HepG2 (cell line): Measurements from ENCODE around the gene PTPRD. TPM values are rescaled to one million over a fixed set of nuclear protein-coding genes. Genes with fewer than 3 reads are reported as not detected.

Experiments
- ATAC-seq: fragments of 200-7000 bp; cut with Tn5 transposase; 3 replicates; pipeline ENCODE4 v1.9.1; 2020; ENCODE audit warnings: mild to moderate bottlenecking, moderate library complexity
- BruUV-seq: library from RNA; stranded (reverse); fragments of 400-500 nt; replicated peaks from 2 replicates; lab custom pipeline; 2021; lab: Mats Ljungman, UMichigan
- CTCF ChIA-PET: fragments of 300-600 bp; formaldehyde crosslinking; extraction: SDS; loops from one replicate; lab custom pipeline; 2021; ENCODE audit warnings: low total read pairs, inconsistent platforms, low intra/inter-chr PET ratio; lab: Yijun Ruan, JAX
- POLR2A ChIA-PET: fragments of 350-600 bp; sonication (Branson Sonifier 250); formaldehyde crosslinking; loops from one replicate; lab custom pipeline; 2020; ENCODE audit warnings: antibody characterized with exemption, inconsistent platforms; lab: Yijun Ruan, JAX
- DNase-seq: peaks from one replicate; pipeline ENCODE4 v3.0.0-alpha.2; 2015; ENCODE audit warnings: low spot score
- FAIRE-seq: peaks from 3 replicates; lab custom pipeline; 2011; peaks lifted over from hg19 to GRCh38; lab: Jason Lieb, UNC
- H2AFZ ChIP-seq: one replicate; pipeline ENCODE4 v1.6.1; 2011; ENCODE audit warnings: low read length, inconsistent platforms
- H3K27ac ChIP-seq: fragments of 300-600 bp; 3 replicates; pipeline ENCODE4 v1.8.0; 2011; ENCODE audit warnings: mixed run types, mild to moderate bottlenecking, mixed read lengths, low read length, inconsistent platforms; ENCODE audit not compliant: insufficient read depth; ENCODE audit errors: extremely low read length
- H3K27me3 ChIP-seq, 2 experiments: fragments of 200-600 bp in 1 of 2; 2 replicates in 1 of 2; 3 replicates in 1 of 2; pipeline versions ENCODE4 v1.6.0 to v1.8.0; 2011; ENCODE audit warnings: low read length in 2 of 2, mild to moderate bottlenecking in 2 of 2, moderate library complexity in 2 of 2, inconsistent platforms in 1 of 2; ENCODE audit not compliant: insufficient read depth in 2 of 2, control insufficient read depth in 1 of 2
- H3K36me3 ChIP-seq, 2 experiments: fragments of 200-600 bp in 1 of 2; replicated peaks in 1 of 2; 2 replicates in 1 of 2; 3 replicates in 1 of 2; pipeline versions ENCODE4 v1.5.1 to v1.8.0; 2011; ENCODE audit warnings: low read length in 2 of 2, inconsistent platforms in 1 of 2; ENCODE audit not compliant: insufficient read depth in 2 of 2, control insufficient read depth in 1 of 2
- H3K4me1 ChIP-seq: 2 replicates; pipeline ENCODE4 v1.5.1; 2012; ENCODE audit warnings: low read length, inconsistent platforms; ENCODE audit not compliant: insufficient read depth
- H3K4me2 ChIP-seq: 2 replicates; pipeline ENCODE4 v1.6.0; 2011; ENCODE audit warnings: low read depth, low read length, inconsistent platforms
- H3K4me3 ChIP-seq, 3 experiments: fragments of 200-600 bp in 1 of 3; sonication (generic), shearing (Covaris generic) in 1 of 3; replicated peaks in 1 of 3; 2 replicates each; pipeline ENCODE4 v1.5.1; 2011 to 2016; ENCODE audit warnings: low read length in 3 of 3, inconsistent platforms in 2 of 3, low read depth in 2 of 3, mild to moderate bottlenecking in 2 of 3, control low read depth in 1 of 3, mixed read lengths in 1 of 3; ENCODE audit not compliant: insufficient read depth in 1 of 3
- H3K79me2 ChIP-seq: one replicate; pipeline ENCODE4 v1.6.1; 2011; ENCODE audit warnings: low read length, inconsistent platforms; ENCODE audit not compliant: insufficient read depth
- H3K9ac ChIP-seq: 2 replicates; pipeline ENCODE4 v1.6.0; 2011; ENCODE audit warnings: mild to moderate bottlenecking, low read depth, low read length, inconsistent platforms; ENCODE audit not compliant: insufficient read depth
- H3K9me3 ChIP-seq: 2 replicates; pipeline ENCODE4 v1.5.1; 2012; ENCODE audit warnings: mild to moderate bottlenecking, low read length
- H4K20me1 ChIP-seq: 2 replicates; pipeline ENCODE4 v1.6.0; 2011; ENCODE audit warnings: inconsistent platforms, mild to moderate bottlenecking, low read length, moderate library complexity; ENCODE audit not compliant: insufficient read depth
- CENPT ChIP-seq: sonication (generic); formaldehyde crosslinking; IDR thresholded peaks from 2 replicates; pipeline ENCODE4 v1.8.0; 2022; ENCODE audit warnings: low read depth, mild to moderate bottlenecking, moderate library complexity, missing genetic modification reagents
- SALL1 ChIP-seq: sonication (generic); formaldehyde crosslinking; IDR thresholded peaks from 2 replicates; pipeline ENCODE4 v1.8.0; 2022; ENCODE audit warnings: mild to moderate bottlenecking, missing genetic modification reagents
- whole genome bisulfite sequencing: methylation state at CpG from one replicate; pipeline ENCODE4 v1.1.6; 2017; ENCODE audit warnings: low lambda C conversion rate; 5-methylcytosine and 5-hydroxymethylcytosine counted together
- in situ Hi-C: cut with HindIII; loops from 2 replicates; pipeline ENCODE4 v1.10.0; 2017; ENCODE audit warnings: low pct_unique_long_range_greater_than_20kb; ENCODE audit not compliant: extremely low pct_ligation_motif_present
- intact Hi-C: fragments of 100-400 bp; cut with micrococcal nuclease; formaldehyde crosslinking; loops from one replicate; pipeline ENCODE4 v1.10.0; 2022; ENCODE audit not compliant: unreplicated experiment
- polyA plus RNA-seq, 8 experiments: library from polyadenylated mRNA; depleted of rRNA in 3 of 8; stranded (reverse) in 7 of 8; unstranded in 1 of 8; fragments of >200 nt; fragmentation: Illumina TruSeq in 4 of 8; extraction: Trizol in 4 of 8; gene quantifications; 2 replicates each; pipeline versions ENCODE4 v1.2.1 to v1.2.3, GENCODE V29; 2011 to 2016; ENCODE audit warnings: low read depth in 4 of 8, missing spikeins in 1 of 8, mixed read lengths in 1 of 8; ENCODE audit not compliant: insufficient read depth in 1 of 8
- total RNA-seq, 5 experiments: library from RNA; depleted of rRNA; stranded (reverse); fragments of >200 nt; fragmentation: Illumina TruSeq; extraction: Trizol; gene quantifications; 2 replicates each; pipeline ENCODE4 v1.2.3, GENCODE V29; 2016; ENCODE audit warnings: low read depth in 1 of 5
- TF ChIP-seq, protein P1 (sequence below): sonication (generic); formaldehyde crosslinking; IDR thresholded peaks from 2 replicates; pipeline ENCODE4 v1.5.1; 2020; ENCODE audit warnings: missing genetic modification reagents, mild to moderate bottlenecking, borderline replicate concordance
- TF ChIP-seq, protein P2 (sequence below), 2 experiments: fragments of 450-650 bp in 1 of 2; sonication (generic) in 1 of 2; formaldehyde crosslinking; IDR thresholded peaks; 2 replicates each; pipeline versions ENCODE4 v1.5.0 to v1.8.0; 2020 to 2022; ENCODE audit warnings: mild to moderate bottlenecking in 1 of 2, missing genetic modification reagents in 1 of 2
- TF ChIP-seq, protein P3 (sequence below): sonication (generic); formaldehyde crosslinking; IDR thresholded peaks from 2 replicates; pipeline ENCODE4 v1.5.1; 2020; ENCODE audit warnings: mild to moderate bottlenecking, missing genetic modification reagents, borderline replicate concordance

Gene PTPRD
- total and polyA plus RNA-seq, 2 of the 13 experiments (the other 11 are each of a cell fraction or from before 2014, with no cell fraction given) = 0.05 TPM; not detected in 1

DNA sequence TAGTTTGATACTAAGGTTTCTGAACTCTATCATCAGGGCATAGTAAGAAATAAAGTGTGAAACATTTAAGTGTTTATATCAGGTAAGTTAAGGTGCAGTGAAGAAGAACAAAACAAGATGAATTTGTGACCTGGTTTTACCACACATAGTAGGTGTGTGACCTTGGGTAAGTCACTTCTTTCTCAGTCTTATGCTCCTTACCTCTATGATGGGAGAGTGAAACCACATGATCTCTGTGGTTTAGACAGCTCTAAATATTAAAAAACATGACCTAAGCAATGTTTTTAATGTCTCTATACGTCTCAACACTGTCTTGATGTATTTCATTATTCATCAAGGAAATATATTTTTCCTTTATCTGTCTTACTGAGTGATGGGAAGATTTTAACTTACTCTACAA is 2183.6 kb downstream of the PTPRD start:
- ChIA-PET CTCF (no interaction called here), POLR2A (no interaction called here)
- no TSS peak for BruUV-seq
- TF ChIP-seq SALL1 (no peak), CENPT (CRISPR knock-in tag) (no peak)
- TF ChIP-seq, protein P1, sequence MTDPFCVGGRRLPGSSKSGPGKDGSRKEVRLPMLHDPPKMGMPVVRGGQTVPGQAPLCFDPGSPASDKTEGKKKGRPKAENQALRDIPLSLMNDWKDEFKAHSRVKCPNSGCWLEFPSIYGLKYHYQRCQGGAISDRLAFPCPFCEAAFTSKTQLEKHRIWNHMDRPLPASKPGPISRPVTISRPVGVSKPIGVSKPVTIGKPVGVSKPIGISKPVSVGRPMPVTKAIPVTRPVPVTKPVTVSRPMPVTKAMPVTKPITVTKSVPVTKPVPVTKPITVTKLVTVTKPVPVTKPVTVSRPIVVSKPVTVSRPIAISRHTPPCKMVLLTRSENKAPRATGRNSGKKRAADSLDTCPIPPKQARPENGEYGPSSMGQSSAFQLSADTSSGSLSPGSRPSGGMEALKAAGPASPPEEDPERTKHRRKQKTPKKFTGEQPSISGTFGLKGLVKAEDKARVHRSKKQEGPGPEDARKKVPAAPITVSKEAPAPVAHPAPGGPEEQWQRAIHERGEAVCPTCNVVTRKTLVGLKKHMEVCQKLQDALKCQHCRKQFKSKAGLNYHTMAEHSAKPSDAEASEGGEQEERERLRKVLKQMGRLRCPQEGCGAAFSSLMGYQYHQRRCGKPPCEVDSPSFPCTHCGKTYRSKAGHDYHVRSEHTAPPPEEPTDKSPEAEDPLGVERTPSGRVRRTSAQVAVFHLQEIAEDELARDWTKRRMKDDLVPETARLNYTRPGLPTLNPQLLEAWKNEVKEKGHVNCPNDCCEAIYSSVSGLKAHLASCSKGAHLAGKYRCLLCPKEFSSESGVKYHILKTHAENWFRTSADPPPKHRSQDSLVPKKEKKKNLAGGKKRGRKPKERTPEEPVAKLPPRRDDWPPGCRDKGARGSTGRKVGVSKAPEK (CRISPR knock-in tag) = no peak
- TF ChIP-seq, protein P2, sequence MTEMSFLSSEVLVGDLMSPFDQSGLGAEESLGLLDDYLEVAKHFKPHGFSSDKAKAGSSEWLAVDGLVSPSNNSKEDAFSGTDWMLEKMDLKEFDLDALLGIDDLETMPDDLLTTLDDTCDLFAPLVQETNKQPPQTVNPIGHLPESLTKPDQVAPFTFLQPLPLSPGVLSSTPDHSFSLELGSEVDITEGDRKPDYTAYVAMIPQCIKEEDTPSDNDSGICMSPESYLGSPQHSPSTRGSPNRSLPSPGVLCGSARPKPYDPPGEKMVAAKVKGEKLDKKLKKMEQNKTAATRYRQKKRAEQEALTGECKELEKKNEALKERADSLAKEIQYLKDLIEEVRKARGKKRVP (CRISPR knock-in tag; IDR thresholded peaks at IDR 0.05) = no peak
- TF ChIP-seq, protein P3, sequence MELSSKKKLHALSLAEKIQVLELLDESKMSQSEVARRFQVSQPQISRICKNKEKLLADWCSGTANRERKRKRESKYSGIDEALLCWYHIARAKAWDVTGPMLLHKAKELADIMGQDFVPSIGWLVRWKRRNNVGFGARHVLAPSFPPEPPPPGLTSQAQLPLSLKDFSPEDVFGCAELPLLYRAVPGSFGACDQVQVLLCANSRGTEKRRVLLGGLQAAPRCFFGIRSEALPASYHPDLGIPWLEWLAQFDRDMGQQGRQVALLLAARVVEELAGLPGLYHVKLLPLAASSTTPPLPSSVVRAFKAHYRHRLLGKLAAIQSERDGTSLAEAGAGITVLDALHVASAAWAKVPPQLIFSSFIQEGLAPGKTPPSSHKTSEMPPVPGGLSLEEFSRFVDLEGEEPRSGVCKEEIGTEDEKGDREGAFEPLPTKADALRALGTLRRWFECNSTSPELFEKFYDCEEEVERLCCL (CRISPR knock-in tag) = no peak
- TF ChIP-seq, all 625 proteins: peak for 0
- no peak for ATAC-seq
- Histone ChIP-seq H4K20me1 (no peaks in the 10 kb centered on the region), H3K9ac (no peak overlapping the region), H3K4me2 (no peak overlapping the region), H3K79me2 (no peaks in the 10 kb centered on the region), H3K27ac (no peak overlapping the region), H3K4me1 (no peaks in the 10 kb centered on the region), H3K27me3 (no peaks in the 10 kb centered on the region; a peak in 1 of 5 replicates), H3K36me3 (no peaks in the 10 kb centered on the region), H3K4me3 (no peak overlapping the region), H2AFZ (no peak overlapping the region), H3K9me3 (peaks cover 65% of the 10 kb centered on the region)
- DNase-seq = no peak
- intact Hi-C loops (no loop called here), in situ Hi-C loops (no loop called here)
- no peak for FAIRE-seq
- 3% methylated on average over 1 of the region's 1 CpG for WGBS
